GM12873 (cell line): ENCODE results near the gene RNF44.

Experiments
- CTCF ChIP-seq: IDR thresholded peaks from 2 replicates; pipeline ENCODE4 v1.5.1; 2012; ENCODE audit warnings: low read depth, mild to moderate bottlenecking, moderate library complexity, low read length, control low read depth; ENCODE audit not compliant: insufficient read depth; ENCODE audit errors: missing control alignments

RNF44 gene

GRCh38 chr5:176536902-176537553 lies at the start of gene RNF44:
Gene RNF44, minus strand, starts transcription at chr5:176537402. Its CDS starts 4,930 bp downstream, at chr5:176532472.
- no peak for TF ChIP-seq CTCF

- TF ChIP-seq CTCF = no peak
Measured at GRCh38 chr5:176583076-176583475, 45.9 kb upstream of the RNF44 start.

- no peak for TF ChIP-seq CTCF
Measured at GRCh38 chr5:176581361-176581760, 44.2 kb upstream of the RNF44 start.

GRCh38 chr5:176579323-176579722 lies 42.1 kb upstream of the RNF44 start:
- TF ChIP-seq CTCF = no peak

- TF ChIP-seq CTCF = peak; percentile 70
Measured at GRCh38 chr5:176578391-176578808, 41.2 kb upstream of the RNF44 start.

- TF ChIP-seq CTCF = no peak
Measured at GRCh38 chr5:176577312-176578176, 40.3 kb upstream of the RNF44 start.

GRCh38 chr5:176575488-176576422 lies 38.6 kb upstream of the RNF44 start:
- TF ChIP-seq CTCF = no peak
